HG02610 (cell line): ENCODE measurements around the gene CPSF4.

Experiments
- ATAC-seq: cut with Tn5 transposase; IDR thresholded peaks from one replicate; pipeline ENCODE4 v1.9.1; 2021; ENCODE audit warnings: mild to moderate bottlenecking, moderate library complexity; ENCODE audit not compliant: unreplicated experiment

CPSF4 gene

GRCh38 chr7:99446096-99446495 lies 7.4 kb downstream of the CPSF4 start:
- no peak for ATAC-seq

GRCh38 chr7:99447943-99448342 lies 9.2 kb downstream of the CPSF4 start:
- ATAC-seq, result no peak

- ATAC-seq, result no peak
Observed at GRCh38 chr7:99448855-99449254, 10.1 kb downstream of the CPSF4 start.

- no peak for ATAC-seq
Observed at GRCh38 chr7:99449326-99449725, 10.6 kb downstream of the CPSF4 start.

- ATAC-seq, result no peak
Observed at GRCh38 chr7:99451936-99452335, 13.2 kb downstream of the CPSF4 start.

GRCh38 chr7:99452541-99452940 lies 13.8 kb downstream of the CPSF4 start:
- ATAC-seq, result no peak

- ATAC-seq, result no peak
Observed at GRCh38 chr7:99453105-99453504, 14.4 kb downstream of the CPSF4 start.

GRCh38 chr7:99455874-99456273 lies 17.1 kb downstream of the CPSF4 start:
- ATAC-seq, result no peak

GRCh38 chr7:99456288-99456687 lies 17.5 kb downstream of the CPSF4 start:
- ATAC-seq, result no peak

- ATAC-seq, result no peak
Observed at GRCh38 chr7:99457050-99457649, 18.4 kb downstream of the CPSF4 start.

GRCh38 chr7:99457650-99458493 lies 19.1 kb downstream of the CPSF4 start:
- no peak for ATAC-seq

GRCh38 chr7:99459087-99459486 lies 20.3 kb downstream of the CPSF4 start:
- ATAC-seq, result no peak

- no peak for ATAC-seq
Observed at GRCh38 chr7:99460651-99461050, 21.9 kb downstream of the CPSF4 start.

- no peak for ATAC-seq
Observed at GRCh38 chr7:99461221-99461620, 22.5 kb downstream of the CPSF4 start.

- no peak for ATAC-seq
Observed at GRCh38 chr7:99465421-99465768, 26.7 kb downstream of the CPSF4 start.

- ATAC-seq, result no peak
Observed at GRCh38 chr7:99468336-99468918, 29.7 kb downstream of the CPSF4 start.

- no peak for ATAC-seq
Observed at GRCh38 chr7:99469381-99470065, 30.8 kb downstream of the CPSF4 start.

GRCh38 chr7:99472561-99473314 lies 34.0 kb downstream of the CPSF4 start, which contains the start of gene ZNF789:
ZNF789 (plus strand) TSS chr7:99472890; CDS start chr7:99476457, 3,567 bp downstream.
- peak; percentile 93 for ATAC-seq

- ATAC-seq, result peak; percentile 10
Observed at GRCh38 chr7:99473315-99473596, 34.5 kb downstream of the CPSF4 start.

GRCh38 chr7:99476107-99476506 lies 37.4 kb downstream of the CPSF4 start:
- no peak for ATAC-seq
